ENCODE results near the gene GCK. TPM values are rescaled to one million over a fixed set of nuclear protein-coding genes. Genes with fewer than 3 reads are reported as not detected.

GCK gene
- total RNA-seq, 1 experiment from 2014 or later: not detected

DNA sequence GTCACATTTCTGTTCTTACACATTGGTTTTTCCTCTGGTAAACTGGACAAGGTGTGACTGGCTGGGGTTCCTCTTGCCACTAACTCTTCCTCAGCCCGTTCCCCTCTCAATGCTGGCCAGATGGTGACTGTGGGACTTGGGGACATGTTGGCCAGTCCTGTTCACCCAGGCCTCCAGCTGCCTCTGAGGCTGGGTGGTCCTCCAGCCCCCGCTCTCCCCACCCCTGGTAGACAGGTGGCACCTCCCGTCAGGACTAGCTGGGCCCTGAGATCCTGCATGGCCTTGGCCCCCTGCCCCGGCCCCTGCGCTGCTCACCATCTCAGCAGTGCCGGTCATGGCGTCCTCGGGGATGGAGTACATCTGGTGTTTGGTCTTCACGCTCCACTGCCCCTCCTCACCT, 37.3 kb downstream of the GCK start:
- no peak overlapping the region for H3K4me3 ChIP-seq (ENCODE audit: low read depth, low read length, poor library complexity, severe bottlenecking)
- no peaks in the 10 kb centered on the region for H3K4me1 ChIP-seq (ENCODE audit: insufficient read depth, low read length, poor library complexity, severe bottlenecking)
- ChIA-PET POLR2A (ENCODE audit: low non-redundant PET) (no interaction called here), CTCF (no interaction called here)
- no peaks in the 10 kb centered on the region for H3K36me3 ChIP-seq (ENCODE audit: insufficient read depth, low read length, poor library complexity, severe bottlenecking)
- intact Hi-C loops (cut with micrococcal nuclease; ENCODE audit: unreplicated experiment): no loop called here
- no peak for TF ChIP-seq EZH2 (IDR thresholded peaks at IDR 0.05; ENCODE audit: borderline replicate concordance, low read depth, low read length, poor library complexity, severe bottlenecking)
- no peak for DNase-seq (ENCODE audit: low spot score)
- no peak overlapping the region for H3K27ac ChIP-seq (ENCODE audit: low read depth, low read length, poor library complexity, severe bottlenecking)
- BruUV-seq (replicated peaks): no TSS peak
- no peaks in the 10 kb centered on the region for H3K9me3 ChIP-seq (ENCODE audit: low read depth, low read length, poor library complexity, severe bottlenecking)
- no peaks in the 10 kb centered on the region for H3K27me3 ChIP-seq (replicated peaks; ENCODE audit: insufficient read depth, low read depth, low read length, poor library complexity)

DNA sequence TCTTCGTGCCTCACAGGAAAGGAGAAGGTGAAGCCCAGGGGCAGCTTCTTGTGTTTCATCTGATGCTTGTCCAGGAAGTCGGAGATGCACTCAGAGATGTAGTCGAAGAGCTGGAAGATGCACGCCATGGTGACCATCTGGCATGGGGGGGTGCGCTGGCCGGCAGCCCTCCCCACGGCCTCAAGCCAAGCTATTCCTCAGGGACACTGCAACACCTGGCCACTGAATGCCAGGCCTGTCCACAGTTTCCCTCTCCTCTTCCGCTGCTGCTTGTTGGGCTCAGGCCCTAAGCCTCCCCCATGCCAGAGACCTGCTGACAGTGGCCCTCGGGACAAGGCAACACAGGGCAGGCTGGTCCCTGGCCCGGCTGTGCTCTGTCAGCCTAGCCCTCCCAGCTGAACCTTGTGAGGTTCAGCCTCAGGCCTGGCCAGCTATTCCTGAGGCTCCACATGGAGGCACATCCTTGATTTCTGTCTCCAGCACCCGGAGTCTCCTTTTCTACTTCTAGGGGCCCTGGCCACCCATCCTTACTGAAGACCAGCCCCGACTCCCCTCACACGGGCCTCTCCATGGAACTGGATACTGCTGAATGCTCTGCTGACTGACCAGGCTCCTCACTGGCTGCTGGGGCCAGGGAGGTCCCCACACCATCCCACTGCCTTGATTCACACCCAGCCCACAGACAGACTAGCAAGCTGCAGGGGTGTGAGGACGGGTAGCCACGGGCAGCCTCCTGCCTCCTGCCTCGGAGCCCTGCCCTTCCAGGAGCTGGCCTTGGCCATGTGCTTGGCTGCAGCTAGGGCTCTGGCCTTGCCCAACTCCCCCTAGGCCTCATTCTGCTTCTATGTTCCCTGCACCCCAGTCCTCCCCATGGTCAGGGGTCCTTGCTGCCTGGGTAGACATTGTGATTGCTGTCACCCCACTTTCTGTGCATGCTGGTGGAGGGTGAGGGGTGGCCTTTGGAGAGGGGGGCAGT, 38.0 kb downstream of the GCK start:
- H3K9me3 ChIP-seq (ENCODE audit: low read depth, low read length, poor library complexity, severe bottlenecking): no peaks in the 10 kb centered on the region
- TF ChIP-seq EZH2 (IDR thresholded peaks at IDR 0.05; ENCODE audit: borderline replicate concordance, low read depth, low read length, poor library complexity, severe bottlenecking): no peak
- TF ChIP-seq, protein P1, sequence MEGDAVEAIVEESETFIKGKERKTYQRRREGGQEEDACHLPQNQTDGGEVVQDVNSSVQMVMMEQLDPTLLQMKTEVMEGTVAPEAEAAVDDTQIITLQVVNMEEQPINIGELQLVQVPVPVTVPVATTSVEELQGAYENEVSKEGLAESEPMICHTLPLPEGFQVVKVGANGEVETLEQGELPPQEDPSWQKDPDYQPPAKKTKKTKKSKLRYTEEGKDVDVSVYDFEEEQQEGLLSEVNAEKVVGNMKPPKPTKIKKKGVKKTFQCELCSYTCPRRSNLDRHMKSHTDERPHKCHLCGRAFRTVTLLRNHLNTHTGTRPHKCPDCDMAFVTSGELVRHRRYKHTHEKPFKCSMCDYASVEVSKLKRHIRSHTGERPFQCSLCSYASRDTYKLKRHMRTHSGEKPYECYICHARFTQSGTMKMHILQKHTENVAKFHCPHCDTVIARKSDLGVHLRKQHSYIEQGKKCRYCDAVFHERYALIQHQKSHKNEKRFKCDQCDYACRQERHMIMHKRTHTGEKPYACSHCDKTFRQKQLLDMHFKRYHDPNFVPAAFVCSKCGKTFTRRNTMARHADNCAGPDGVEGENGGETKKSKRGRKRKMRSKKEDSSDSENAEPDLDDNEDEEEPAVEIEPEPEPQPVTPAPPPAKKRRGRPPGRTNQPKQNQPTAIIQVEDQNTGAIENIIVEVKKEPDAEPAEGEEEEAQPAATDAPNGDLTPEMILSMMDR (conservative IDR thresholded peaks at IDR 0.05; ENCODE audit: low read depth, low read length): no peak
- H3K36me3 ChIP-seq (ENCODE audit: insufficient read depth, low read length, poor library complexity, severe bottlenecking): no peaks in the 10 kb centered on the region
- intact Hi-C loops (cut with micrococcal nuclease; ENCODE audit: unreplicated experiment): no loop called here
- H3K4me3 ChIP-seq (ENCODE audit: low read depth, low read length, poor library complexity, severe bottlenecking): no peak overlapping the region
- CTCF ChIA-PET: no interaction called here
- H3K4me1 ChIP-seq (ENCODE audit: insufficient read depth, low read length, poor library complexity, severe bottlenecking): no peaks in the 10 kb centered on the region
- BruUV-seq (replicated peaks): no TSS peak
- H3K27me3 ChIP-seq (replicated peaks; ENCODE audit: insufficient read depth, low read depth, low read length, poor library complexity): no peaks in the 10 kb centered on the region
- POLR2A ChIA-PET (ENCODE audit: low non-redundant PET): no interaction called here
- DNase-seq (ENCODE audit: low spot score): no peak
- H3K27ac ChIP-seq (ENCODE audit: low read depth, low read length, poor library complexity, severe bottlenecking): no peak overlapping the region

DNA sequence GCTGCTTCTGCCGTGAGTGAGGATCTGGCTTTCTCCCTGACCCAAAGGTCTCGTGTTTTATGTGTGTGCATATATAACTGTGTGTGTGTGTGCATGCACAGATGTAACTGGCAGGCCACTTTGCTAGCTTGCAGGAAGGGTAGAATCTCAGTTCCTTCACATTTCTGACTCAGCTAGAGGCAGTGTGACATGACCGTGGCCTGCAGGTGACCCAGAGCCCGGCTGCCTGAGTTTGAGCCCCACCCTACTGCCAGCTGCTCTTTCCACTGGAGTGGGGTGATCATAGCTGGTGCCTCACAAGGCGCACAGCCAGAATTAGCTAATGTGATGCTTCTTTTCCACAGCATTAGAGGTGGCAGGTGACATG, 38.8 kb downstream of the GCK start:
- Histone ChIP-seq H3K4me3 (ENCODE audit: low read depth, low read length, poor library complexity, severe bottlenecking) (no peak overlapping the region), H3K9me3 (ENCODE audit: low read depth, low read length, poor library complexity, severe bottlenecking) (no peaks in the 10 kb centered on the region), H3K36me3 (ENCODE audit: insufficient read depth, low read length, poor library complexity, severe bottlenecking) (no peaks in the 10 kb centered on the region), H3K27me3 (replicated peaks; ENCODE audit: insufficient read depth, low read depth, low read length, poor library complexity) (no peaks in the 10 kb centered on the region), H3K27ac (ENCODE audit: low read depth, low read length, poor library complexity, severe bottlenecking) (no peak overlapping the region), H3K4me1 (ENCODE audit: insufficient read depth, low read length, poor library complexity, severe bottlenecking) (no peaks in the 10 kb centered on the region)
- ChIA-PET CTCF (no interaction called here), POLR2A (ENCODE audit: low non-redundant PET) (no interaction called here)
- intact Hi-C loops (cut with micrococcal nuclease; ENCODE audit: unreplicated experiment): no loop called here
- no peak for DNase-seq (ENCODE audit: low spot score)
- no TSS peak for BruUV-seq (replicated peaks)
- TF ChIP-seq, protein P1 (conservative IDR thresholded peaks at IDR 0.05; ENCODE audit: low read depth, low read length): no peak
- no peak for TF ChIP-seq EZH2 (IDR thresholded peaks at IDR 0.05; ENCODE audit: borderline replicate concordance, low read depth, low read length, poor library complexity, severe bottlenecking)
